ENCODE data around the gene EFNA1.

EFNA1 gene, protein sequence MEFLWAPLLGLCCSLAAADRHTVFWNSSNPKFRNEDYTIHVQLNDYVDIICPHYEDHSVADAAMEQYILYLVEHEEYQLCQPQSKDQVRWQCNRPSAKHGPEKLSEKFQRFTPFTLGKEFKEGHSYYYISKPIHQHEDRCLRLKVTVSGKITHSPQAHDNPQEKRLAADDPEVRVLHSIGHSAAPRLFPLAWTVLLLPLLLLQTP

GRCh38 chr1:155127105-155127966 is at the start of gene EFNA1:
EFNA1 (plus strand) TSS chr1:155127876; CDS start chr1:155127978, 102 bp downstream.
- DNase-seq: peak; percentile 38

DNA sequence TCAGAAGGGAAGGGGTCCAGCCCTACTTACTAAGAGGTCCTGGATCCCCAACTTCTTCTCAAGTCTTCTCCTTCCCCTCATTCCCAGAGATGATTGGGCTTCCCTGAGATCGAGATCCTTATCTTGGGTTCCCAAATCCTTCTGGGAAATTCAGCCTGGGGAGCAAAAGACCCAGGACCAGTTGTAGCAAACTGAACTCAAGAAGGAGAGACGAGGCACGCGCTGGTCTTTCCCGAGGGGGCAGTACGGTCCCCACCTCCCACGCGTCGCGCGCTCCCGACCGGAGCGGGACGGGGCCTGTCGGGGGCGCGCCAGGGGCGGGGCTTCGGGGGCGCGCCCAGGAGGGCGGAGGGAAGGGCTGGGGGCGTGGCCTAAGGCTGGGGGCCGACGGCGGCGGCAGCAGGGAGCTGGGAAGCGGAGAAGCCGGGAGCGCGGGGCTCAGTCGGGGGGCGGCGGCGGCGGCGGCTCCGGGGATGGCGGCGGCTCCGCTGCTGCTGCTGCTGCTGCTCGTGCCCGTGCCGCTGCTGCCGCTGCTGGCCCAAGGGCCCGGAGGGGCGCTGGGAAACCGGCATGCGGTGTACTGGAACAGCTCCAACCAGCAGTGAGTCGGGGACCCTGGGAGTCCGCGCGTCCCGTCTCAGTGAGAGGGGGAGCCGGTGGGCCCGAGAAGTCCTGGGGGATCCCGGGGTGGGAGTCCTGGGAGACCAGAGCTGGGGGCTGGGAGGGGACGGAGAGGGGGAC is 49.0 kb upstream of the EFNA1 start, which contains the start of gene EFNA3:
TSS of gene EFNA3 (plus strand) at position 369 of the 741 bp plus-strand sequence. CDS start at position 474, 105 bp downstream.
- DNase-seq: peak; percentile 33

DNA sequence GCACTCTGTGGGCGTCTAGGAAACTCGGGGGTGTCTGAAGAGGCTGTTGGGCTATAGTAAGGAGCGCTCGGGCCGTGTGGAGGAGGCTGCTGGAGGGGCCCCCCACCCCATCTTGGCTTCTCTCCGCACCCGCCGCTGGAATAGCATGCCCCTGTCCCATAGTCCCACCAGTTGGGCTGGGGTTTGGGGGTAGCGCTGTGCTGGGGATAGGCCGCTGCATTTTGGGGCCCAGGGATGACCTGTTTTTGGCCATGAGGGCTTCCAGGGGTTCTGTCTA is 48.5 kb upstream of the EFNA1 start:
- DNase-seq: no peak

- no peak for DNase-seq
These were observed 48.0 kb upstream of the EFNA1 start for GRCh38 chr1:155079487-155080311.

- no peak for DNase-seq
These were observed 47.1 kb upstream of the EFNA1 start for GRCh38 chr1:155080312-155081228.

DNA sequence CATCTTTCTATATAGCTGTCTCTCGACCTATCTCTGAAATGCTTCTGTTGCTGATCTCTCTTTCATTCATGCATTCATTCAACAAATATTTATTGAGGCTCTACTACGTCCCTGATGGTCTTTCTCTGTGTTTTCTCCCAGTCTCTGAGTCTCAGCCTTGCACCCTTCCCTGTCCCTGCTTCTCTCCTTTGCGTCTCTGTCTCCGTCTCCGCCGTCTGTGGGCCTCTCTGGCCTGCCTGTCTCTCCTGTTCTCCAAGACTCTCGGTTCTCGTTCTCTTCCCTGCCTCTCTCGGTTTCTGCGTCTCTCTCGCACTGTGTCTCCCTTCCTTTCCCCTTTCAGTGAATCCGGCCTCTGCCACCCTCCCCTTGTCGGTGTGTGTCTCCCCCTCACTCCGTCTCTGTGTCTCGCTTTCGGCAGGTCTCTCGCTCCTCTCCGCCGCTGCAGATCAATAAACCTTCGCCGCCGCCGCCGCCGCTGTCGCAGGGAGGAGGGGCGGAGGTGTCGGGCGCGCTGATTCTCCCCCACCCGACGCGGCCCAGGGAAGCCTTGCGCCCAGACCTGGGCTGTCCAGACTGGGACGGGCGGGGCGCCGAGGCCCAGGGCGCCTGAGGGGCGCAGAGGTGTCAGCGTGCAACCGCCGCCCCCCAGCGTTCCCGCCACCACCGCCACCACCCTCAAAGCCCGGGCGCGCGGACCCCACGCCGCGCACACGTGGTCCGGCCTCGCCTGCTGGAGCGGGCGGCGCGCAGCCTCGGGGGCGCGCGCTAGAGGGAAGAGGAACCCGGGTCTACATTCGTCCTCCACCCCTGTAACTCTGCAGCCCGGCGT is 46.0 kb upstream of the EFNA1 start:
- DNase-seq: no peak

GRCh38 chr1:155082301-155083051 is 45.2 kb upstream of the EFNA1 start:
- DNase-seq: no peak

DNA sequence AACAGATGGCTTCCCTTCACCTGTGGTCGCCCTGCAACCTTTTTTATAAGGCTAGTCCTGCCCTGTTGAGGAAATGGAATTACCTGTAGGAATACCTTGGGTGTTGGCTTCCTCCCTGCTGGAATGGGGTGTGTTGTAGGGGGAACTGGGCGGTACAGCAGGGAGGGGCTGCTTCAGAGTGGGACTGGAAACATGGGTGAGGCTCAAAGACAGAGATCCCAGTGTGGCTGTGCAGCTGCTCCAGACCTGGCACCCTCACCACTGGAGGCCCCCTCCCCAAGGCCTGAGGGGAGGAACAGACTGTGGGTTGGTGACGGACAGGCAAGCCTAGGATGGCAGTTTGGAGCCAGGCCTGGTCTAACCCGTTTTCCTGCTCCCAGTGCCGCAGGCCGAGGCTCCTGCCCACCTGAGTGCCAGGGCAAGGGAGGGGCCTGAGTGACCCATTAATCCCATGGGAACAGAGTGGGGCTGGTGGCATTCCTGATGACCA is 44.6 kb upstream of the EFNA1 start:
- DNase-seq: no peak

GRCh38 chr1:155083865-155084721 is 43.6 kb upstream of the EFNA1 start:
- DNase-seq: no peak

GRCh38 chr1:155084722-155085503 is 42.8 kb upstream of the EFNA1 start:
- DNase-seq: peak; percentile 85

DNA sequence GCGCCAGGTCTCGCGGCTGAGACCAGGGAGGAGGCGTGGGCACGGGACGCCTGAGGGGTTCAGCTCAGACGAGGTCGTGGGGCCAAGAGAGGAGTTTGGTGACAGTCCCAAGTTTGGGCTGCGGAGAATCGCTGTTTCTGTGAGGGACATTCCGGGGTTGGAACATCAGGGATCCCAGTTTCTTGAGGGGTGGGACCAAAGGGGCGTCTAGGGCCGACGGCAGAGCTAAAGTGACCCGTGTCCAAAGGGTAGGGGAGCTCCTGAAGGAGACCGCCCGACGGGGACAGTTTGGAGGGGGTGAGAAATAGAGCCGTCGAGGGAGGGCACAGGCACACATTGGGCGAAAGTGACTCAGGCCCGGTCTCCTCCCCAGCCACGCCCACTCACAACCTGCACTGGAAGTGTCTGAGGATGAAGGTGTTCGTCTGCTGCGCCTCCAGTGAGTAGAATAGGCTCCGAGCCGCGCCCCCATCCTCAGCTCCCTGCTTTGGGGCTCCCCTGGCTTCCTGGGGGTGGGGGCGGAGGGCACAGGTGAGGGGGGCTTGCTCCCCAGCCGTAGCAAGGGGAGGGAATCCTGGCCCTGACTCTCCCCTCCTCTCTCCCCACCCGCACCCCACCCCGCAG is 42.1 kb upstream of the EFNA1 start:
- DNase-seq: peak; percentile 68

GRCh38 chr1:155086128-155086741 is 41.4 kb upstream of the EFNA1 start:
- DNase-seq: peak; percentile 43

GRCh38 chr1:155086856-155087535 is 40.7 kb upstream of the EFNA1 start:
- DNase-seq: no peak

DNA sequence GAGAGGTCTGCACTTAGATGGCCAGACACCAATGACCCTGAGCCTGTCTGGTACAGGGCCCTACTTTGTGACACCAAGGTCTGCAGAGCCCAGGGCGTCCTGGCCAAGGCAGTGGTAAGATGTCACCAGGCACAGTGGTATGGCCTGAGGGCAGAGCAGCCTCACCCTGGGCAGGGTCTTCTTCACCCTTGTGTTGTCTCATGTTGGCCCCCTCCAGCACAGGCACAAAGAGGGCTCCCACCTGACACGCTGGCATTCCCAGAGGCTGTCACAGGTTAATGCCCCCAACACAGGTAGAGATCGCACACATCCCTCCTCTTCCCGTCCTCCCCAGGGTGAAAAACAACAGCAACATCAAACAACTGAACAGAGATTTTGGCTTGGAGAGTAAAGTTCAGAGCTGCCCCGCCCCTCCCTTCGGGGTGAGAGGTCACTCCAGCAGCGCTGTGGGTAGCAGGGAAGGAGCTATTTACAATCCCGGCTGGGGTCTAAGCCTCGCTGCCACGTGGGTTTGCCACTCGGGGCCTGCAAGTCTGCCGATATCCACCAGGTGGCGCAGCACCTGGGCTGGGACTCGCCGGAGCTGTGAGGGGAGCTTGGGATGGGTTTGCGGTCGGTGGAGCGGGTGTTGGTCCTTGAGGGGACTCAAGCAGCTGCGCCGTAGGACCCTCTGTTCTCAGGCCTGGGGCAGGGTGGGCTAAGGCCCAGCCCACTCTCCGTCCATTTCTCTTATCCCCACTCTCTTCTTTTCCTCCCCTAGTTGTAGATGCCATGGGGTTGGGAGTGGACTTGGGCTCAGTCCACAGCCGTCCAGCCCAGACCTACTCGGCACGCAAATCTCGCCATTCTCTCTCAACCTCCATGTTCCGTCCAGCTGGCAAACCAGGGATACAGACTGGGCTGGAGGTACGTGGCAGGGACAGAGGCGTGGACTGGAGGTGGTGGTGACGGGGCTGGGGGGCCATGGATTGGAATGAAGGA is 36.3 kb upstream of the EFNA1 start:
- DNase-seq: peak; percentile 62

DNA sequence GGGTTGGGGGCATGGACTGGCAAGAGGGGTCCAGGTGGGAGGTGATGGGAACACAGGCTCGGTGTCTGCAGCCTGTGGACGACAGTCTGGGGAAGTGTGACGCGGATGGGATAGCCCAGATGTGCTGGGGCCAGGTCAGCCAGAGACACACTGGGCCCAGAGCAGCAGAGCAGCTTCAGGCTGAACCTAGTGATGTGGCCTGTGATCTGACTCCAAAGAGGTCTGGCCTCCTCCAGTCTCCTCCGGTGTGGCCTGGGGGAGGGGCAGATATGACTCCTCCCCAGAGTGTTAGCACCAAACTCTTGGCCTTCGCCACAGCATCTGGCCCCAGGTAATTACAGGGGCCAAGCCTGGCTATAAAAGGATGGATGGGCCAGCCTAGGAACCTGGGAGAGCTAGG is 35.5 kb upstream of the EFNA1 start:
- no peak for DNase-seq

Data from NCI-H226 (cell line).